Stomach smooth muscle (tissue), 2 donors: ENCODE data around the gene CYP46A1.

Experiments
- H3K27ac ChIP-seq: one replicate; pipeline ENCODE4 v1.7.0; 2013; ENCODE audit warnings: mild to moderate bottlenecking, low read length, inconsistent platforms
- H3K27me3 ChIP-seq, 2 donors: one replicate each; pipeline ENCODE4 v1.7.0; 2013; ENCODE audit warnings: low read length in 2 of 2; ENCODE audit not compliant: insufficient read depth in 2 of 2, control insufficient read depth in 1 of 2
- H3K36me3 ChIP-seq, 2 donors: one replicate each; pipeline ENCODE4 v1.7.0; 2013; ENCODE audit warnings: low read length in 2 of 2; ENCODE audit not compliant: control insufficient read depth in 2 of 2, insufficient read depth in 2 of 2
- H3K4me1 ChIP-seq: one replicate; pipeline ENCODE4 v1.7.0; 2013; ENCODE audit warnings: low read length; ENCODE audit not compliant: control insufficient read depth, insufficient read depth
- H3K4me3 ChIP-seq, 2 donors: one replicate each; pipeline ENCODE4 v1.7.0; 2013; ENCODE audit warnings: low read length in 2 of 2
- H3K9ac ChIP-seq, 2 donors: one replicate each; pipeline ENCODE4 v1.7.0; 2013; ENCODE audit warnings: low read length in 2 of 2, mild to moderate bottlenecking in 1 of 2
- H3K9me3 ChIP-seq, 2 donors: one replicate each; pipeline ENCODE4 v1.7.0; 2013; ENCODE audit warnings: low read length in 2 of 2; ENCODE audit not compliant: control insufficient read depth in 2 of 2
- donor health status: healthy.
- donor health status: Pancreatic carcinoma.

The CYP46A1 gene

GRCh38 chr14:99716091-99716849 lies 32.2 kb downstream of the CYP46A1 start:
- no peaks in the 10 kb centered on the region for H3K27me3 ChIP-seq
- H3K9me3 ChIP-seq, result no peaks in the 10 kb centered on the region
- H3K9ac ChIP-seq, result no peak overlapping the region
- H3K27ac ChIP-seq, result no peak overlapping the region
- H3K4me3 ChIP-seq, result no peak overlapping the region
- no peaks in the 10 kb centered on the region for H3K36me3 ChIP-seq
- no peaks in the 10 kb centered on the region for H3K4me1 ChIP-seq

- Histone ChIP-seq H3K27ac (no peak overlapping the region), H3K9me3 (no peaks in the 10 kb centered on the region), H3K4me3 (no peak overlapping the region), H3K4me1 (no peaks in the 10 kb centered on the region), H3K27me3 (no peaks in the 10 kb centered on the region), H3K9ac (no peak overlapping the region), H3K36me3 (no peaks in the 10 kb centered on the region)
Observed at GRCh38 chr14:99716850-99717681, 33.0 kb downstream of the CYP46A1 start.

GRCh38 chr14:99717682-99718013 lies 33.5 kb downstream of the CYP46A1 start:
- Histone ChIP-seq H3K36me3 (no peaks in the 10 kb centered on the region), H3K4me3 (no peak overlapping the region), H3K4me1 (no peaks in the 10 kb centered on the region)

DNA sequence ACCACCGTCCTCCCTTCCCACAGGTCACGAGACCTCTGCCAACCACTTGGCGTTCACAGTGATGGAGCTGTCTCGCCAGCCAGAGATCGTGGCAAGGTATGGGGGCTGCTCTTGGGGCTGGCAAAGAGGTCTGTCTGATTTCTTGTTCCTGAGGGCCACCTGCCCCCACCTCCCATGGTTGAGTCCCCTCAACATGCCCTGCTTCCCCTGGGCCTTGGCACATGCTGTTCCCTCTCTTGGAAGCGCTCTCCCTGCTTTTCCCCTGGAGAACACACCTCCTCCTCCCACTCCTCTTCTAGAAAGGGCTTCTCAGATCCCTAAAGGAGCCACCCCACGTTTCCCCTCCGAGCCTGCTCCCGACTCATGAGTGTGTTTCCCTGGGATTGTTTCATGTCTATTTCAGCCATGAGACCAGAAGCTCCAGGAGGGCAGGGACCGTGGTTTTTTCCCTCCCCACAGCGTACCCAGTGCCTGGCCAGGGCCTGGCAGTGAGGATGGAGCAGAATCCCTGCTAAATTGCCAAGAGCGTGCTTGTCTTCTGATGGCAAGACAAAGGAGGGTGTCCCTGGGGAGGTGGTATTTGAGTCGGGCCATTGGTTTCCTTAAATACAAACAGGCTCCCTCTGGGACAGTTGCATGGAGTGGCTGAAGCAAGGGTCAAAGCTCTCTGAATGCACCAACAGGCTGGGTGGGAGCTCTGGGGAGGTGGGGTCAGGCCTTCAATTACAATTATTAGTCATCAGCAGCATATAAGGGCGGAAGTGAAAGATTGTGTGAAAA lies 34.1 kb downstream of the CYP46A1 start:
- Histone ChIP-seq H3K9me3 (no peaks in the 10 kb centered on the region), H3K4me1 (no peaks in the 10 kb centered on the region), H3K4me3 (no peak overlapping the region), H3K27ac (no peak overlapping the region), H3K9ac (no peak overlapping the region), H3K36me3 (no peaks in the 10 kb centered on the region), H3K27me3 (no peaks in the 10 kb centered on the region)

More at GRCh38 chr14:99717682-99718013, 33.5 kb downstream of the CYP46A1 start:
- Histone ChIP-seq H3K9me3 (no peaks in the 10 kb centered on the region), H3K27me3 (no peaks in the 10 kb centered on the region), H3K9ac (no peak overlapping the region), H3K27ac (no peak overlapping the region)

DNA sequence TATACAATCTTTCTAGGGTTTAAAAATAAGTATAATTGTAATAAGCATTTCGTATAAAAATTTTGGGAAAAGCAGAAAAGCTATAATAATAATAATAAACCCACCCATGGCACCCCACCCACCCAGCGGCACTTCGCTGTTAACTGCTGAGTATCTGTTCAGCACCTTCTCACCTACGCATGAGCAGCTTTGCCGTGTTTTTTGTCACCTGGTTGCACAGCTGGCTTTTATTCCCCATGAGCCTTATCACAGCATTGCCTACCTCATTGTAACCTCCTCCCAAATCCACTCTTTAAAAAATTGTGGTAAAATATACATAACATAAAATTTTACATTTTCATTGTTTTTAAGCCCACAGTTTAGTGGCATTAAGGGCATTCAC lies 34.7 kb downstream of the CYP46A1 start:
- no peaks in the 10 kb centered on the region for H3K4me1 ChIP-seq
- H3K27me3 ChIP-seq, result no peaks in the 10 kb centered on the region
- H3K9ac ChIP-seq, result no peak overlapping the region
- no peaks in the 10 kb centered on the region for H3K36me3 ChIP-seq
- no peak overlapping the region for H3K27ac ChIP-seq
- no peak overlapping the region for H3K4me3 ChIP-seq
- H3K9me3 ChIP-seq, result no peaks in the 10 kb centered on the region

DNA sequence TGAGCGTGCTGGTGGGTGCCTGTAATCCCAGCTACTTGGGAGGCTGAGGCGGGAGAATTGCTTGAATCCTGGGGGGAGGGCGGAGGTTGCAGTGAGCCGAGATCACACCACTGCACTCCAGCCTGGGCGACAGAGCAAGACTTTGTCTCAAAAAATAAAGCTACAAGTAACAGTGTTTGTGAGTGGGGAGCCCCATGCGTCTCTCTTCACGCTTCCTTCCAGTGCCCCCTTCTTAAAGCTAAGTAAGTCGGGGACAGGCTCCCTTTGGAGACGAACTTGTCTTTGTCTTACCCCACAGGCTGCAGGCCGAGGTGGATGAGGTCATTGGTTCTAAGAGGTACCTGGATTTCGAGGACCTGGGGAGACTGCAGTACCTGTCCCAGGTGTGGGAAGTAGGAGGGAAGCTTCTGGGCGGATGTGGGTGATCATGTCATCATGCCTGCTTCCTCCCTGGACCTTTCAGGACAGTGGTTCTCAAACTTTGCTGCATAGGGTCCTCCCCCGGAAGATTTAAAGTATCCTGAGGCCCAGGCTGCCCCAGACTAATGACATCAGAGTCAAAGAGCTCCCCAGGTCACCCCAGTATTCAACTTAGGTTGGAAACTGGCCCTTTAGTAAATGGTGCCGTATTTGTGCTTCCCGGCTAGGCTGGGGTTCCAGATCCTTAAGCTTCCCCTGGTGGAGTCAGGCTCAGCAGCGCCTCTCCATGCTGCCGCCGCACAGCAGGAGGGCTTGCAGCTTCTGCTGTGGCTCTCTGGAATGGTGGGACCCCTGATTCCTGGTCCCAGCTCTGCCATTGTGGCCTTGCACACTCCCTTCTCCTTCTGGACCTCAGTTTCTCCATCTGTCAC lies 37.1 kb downstream of the CYP46A1 start:
- Histone ChIP-seq H3K27ac (no peak overlapping the region), H3K27me3 (no peaks in the 10 kb centered on the region), H3K9me3 (no peaks in the 10 kb centered on the region), H3K4me3 (no peak overlapping the region), H3K9ac (no peak overlapping the region), H3K4me1 (no peaks in the 10 kb centered on the region), H3K36me3 (no peaks in the 10 kb centered on the region)

DNA sequence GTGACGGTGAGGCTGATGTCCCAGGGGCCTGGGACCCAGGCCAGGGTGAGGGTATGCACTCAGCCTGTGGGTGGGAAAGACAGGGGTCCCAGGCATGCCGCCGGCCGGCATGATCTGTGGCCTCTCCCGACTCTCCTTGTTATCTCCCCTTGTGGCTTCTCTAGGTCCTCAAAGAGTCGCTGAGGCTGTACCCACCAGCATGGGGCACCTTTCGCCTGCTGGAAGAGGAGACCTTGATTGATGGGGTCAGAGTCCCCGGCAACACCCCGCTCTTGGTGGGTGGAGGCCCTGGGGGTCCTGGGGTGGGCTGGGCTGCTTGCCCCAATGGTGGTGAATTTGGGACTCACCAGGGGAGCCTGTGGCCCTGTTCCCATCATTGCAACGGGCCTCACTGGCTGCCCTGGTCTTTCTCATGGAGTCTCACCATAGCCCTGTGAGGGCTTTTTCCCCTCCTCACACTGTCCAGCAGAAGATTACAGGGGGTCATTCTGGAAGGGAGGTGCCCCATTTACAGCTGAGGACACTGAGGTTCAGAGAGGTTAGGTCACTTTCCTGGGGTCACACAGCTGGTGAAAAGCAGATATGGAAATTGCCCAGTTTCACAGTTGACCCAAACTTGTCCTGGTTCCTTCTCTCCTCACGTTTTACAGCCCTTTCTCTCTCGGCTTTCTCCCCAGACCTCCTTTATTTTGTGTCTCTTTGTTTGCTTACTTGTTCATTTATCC lies 37.9 kb downstream of the CYP46A1 start:
- Histone ChIP-seq H3K27me3 (no peaks in the 10 kb centered on the region), H3K4me1 (no peaks in the 10 kb centered on the region), H3K9me3 (no peaks in the 10 kb centered on the region), H3K4me3 (no peak overlapping the region), H3K27ac (no peak overlapping the region), H3K9ac (no peak overlapping the region), H3K36me3 (no peaks in the 10 kb centered on the region)

- Histone ChIP-seq H3K4me3 (no peak overlapping the region), H3K9ac (no peak overlapping the region), H3K4me1 (no peaks in the 10 kb centered on the region), H3K27ac (no peak overlapping the region), H3K36me3 (no peaks in the 10 kb centered on the region), H3K27me3 (no peaks in the 10 kb centered on the region), H3K9me3 (no peaks in the 10 kb centered on the region)
Observed at GRCh38 chr14:99722741-99723140, 38.6 kb downstream of the CYP46A1 start.

GRCh38 chr14:99724196-99724891 lies 40.2 kb downstream of the CYP46A1 start:
- Histone ChIP-seq H3K9ac (no peak overlapping the region), H3K9me3 (no peaks in the 10 kb centered on the region), H3K27me3 (no peaks in the 10 kb centered on the region), H3K27ac (no peak overlapping the region), H3K4me1 (no peaks in the 10 kb centered on the region), H3K4me3 (no peak overlapping the region), H3K36me3 (no peaks in the 10 kb centered on the region)
